GM18868 (cell line): ENCODE data around the gene RHOV.
"Not testable (repeated sequence)": the region's sequence is repeated elsewhere in the genome, so short reads cannot be mapped to it uniquely, and the experiment has no call there.

Experiments used
- ATAC-seq: cut with Tn5 transposase; IDR thresholded peaks from one replicate; pipeline ENCODE4 v1.9.1; 2021; ENCODE audit warnings: mild to moderate bottlenecking, moderate library complexity; ENCODE audit not compliant: unreplicated experiment

RHOV gene

GRCh38 chr15:40875991-40876730, 2.1 kb upstream of the RHOV start:
- ATAC-seq, result no peak

- ATAC-seq, result no peak
These were observed 992 bp downstream of the RHOV start for GRCh38 chr15:40872791-40873693.

DNA sequence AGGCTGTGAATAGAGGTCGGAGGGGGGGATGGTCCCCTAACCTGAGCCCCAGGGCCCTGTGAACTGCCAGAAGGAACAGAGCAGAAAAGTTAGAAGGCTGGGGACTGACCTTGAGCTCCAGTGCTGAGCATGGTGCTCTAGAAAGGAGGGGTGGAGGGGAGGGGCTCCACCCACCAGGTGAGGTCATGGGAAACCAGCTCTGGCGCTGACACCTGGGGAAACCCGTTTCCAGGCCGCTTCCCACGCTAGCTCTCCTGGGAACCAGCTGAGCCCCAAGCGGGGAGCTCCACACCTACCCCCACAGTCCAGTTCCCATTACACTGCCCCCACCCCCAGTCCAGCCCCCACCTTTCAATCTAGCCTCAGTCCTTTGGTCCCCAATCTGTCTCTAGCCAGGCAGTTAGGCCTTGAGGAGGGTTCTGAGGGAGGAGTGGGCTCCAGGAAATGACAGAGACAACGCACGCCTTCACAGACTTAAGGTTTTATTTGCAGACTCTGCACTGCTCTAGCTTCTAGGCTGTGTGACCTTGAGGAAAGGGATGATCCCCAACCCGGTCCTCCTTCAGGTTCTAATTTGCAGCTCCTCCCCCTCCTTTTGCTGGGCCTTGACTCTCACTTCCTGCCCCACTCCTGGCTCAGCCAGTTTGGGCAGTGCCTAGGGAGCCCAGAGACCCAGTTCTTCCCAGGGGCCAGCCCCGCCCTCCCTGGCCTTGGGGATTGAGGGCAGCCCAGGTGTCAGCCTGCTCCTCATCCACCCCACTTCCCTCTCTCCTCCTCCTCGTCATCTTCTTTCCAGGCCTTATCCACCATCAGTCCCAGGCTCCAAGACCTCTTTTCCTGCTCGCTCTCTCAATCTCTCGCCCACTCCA, 2.1 kb downstream of the RHOV start:
- peak; percentile 57 for ATAC-seq

GRCh38 chr15:40870716-40871115, 3.3 kb downstream of the RHOV start:
- ATAC-seq, result no peak

DNA sequence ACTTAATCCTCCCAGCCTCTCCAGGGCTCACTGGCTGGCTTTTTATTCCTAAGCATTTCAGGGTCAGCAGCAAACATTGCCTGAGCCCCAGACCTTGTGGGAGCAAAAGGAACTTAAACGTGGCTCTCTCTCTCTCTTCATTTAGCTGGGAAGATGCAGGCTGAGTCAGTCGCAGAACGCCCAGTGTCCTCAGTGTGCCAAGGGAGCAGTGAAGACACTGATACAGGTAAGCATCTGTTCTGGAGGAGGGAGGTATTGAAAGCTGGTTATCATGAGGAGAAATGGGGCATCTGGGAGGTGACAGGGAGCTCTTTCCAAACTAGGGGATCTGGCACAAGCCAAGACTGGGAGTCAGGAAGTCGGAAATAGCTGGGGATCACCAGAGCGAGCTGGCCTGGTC, 4.3 kb downstream of the RHOV start:
- no peak for ATAC-seq

- ATAC-seq, result no peak
These were observed 6.8 kb downstream of the RHOV start for GRCh38 chr15:40867199-40867598.

- no peak for ATAC-seq
These were observed 10.3 kb downstream of the RHOV start for GRCh38 chr15:40863660-40864270.

GRCh38 chr15:40861147-40861546, 12.9 kb downstream of the RHOV start:
- not testable (repeated sequence) for ATAC-seq

GRCh38 chr15:40859206-40859851, 14.7 kb downstream of the RHOV start:
- ATAC-seq, result peak; percentile 77

DNA sequence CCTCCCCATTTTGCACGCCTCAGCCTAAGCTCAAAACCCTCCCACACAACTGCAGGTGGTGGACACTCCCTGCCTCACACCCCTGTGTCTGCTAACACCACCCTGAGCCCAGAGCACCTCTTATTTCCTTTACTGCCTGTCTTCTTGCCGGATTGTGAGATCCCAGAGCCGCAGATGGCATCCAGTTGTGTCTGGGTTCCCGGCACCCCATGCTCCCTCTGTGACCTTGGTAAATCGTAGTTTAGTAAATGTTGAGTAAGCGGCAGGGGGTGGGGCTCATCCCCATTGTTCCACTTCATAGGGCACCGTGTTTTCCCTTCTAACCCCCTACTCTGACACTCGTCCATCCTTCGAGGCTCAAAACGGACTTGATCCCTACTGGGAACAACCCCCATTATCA, 15.3 kb downstream of the RHOV start:
- no peak for ATAC-seq

DNA sequence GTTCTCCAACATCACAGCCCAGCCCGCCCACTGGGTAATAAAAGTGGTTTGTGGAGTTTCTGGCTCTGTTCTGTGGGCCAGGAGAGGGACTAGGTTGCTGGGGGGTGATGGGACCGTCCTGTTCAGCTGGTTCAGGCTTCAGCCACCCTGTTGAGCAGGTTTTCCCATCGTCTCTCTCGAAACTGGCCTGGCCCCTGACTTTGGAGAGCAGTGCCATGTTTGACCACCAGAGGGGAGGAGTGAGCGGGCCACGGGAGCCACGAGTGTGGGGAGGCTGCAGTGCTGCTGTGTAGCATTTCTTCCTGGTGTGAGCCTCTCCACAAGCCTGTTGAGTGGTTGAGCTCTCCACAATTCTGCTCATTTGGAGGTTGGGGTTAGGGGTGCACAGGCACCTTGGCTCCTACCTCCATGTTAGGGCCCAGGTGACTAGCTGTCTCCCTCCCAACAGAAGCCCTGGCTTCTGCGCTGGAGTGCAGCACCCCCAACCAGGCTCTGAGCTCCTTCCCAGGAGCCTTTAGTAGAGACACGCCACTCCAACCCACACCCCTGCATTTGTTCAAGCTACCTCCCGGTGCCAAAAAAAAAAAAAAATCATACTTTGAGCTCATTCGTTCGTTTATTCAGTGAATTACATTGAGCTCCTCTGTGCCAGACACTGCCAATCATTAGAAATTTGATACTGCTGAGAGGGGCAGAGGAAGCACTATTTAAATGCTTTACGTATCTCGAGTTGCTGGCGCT, 16.3 kb downstream of the RHOV start:
- peak; percentile 51 for ATAC-seq

- no peak for ATAC-seq
These were observed 17.3 kb downstream of the RHOV start for GRCh38 chr15:40856746-40857145.

DNA sequence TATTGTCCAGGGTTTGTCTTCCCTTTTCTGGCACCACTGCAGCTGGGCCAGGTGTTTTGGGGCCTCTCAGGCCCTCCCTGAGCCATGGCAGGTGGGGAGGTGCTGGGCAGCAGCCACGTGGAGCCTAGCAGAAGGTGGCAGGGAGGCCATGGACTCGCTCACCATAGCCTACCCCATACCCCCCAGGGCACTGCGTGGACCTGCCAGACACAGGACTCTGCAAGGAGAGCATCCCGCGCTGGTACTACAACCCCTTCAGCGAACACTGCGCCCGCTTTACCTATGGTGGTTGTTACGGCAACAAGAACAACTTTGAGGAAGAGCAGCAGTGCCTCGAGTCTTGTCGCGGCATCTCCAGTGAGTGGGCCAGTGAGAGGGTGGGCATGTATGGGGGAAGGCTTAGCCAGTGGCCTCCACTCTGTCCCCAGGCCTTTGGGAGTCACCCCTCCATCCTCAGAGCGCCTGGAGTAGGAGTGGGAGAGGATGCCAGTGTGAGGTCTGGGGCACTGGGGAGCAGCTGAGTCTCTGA, 18.3 kb downstream of the RHOV start:
- ATAC-seq, result no peak

DNA sequence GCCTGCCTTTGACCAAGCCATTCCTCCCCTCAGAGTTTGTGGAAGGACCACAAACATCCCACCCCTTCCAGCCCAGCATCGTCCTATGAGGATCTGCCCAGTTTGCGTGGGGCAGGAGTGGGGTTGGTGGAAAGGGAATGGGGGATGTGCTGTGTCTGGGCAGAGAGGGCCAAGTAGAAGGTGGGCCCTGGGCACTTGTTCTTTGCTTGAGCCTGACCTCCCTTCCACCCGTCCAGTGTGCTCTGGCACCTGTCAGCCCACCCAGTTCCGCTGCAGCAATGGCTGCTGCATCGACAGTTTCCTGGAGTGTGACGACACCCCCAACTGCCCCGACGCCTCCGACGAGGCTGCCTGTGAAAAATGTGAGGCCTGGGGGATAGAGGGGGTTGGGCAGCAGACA, 19.9 kb downstream of the RHOV start:
- no peak for ATAC-seq

DNA sequence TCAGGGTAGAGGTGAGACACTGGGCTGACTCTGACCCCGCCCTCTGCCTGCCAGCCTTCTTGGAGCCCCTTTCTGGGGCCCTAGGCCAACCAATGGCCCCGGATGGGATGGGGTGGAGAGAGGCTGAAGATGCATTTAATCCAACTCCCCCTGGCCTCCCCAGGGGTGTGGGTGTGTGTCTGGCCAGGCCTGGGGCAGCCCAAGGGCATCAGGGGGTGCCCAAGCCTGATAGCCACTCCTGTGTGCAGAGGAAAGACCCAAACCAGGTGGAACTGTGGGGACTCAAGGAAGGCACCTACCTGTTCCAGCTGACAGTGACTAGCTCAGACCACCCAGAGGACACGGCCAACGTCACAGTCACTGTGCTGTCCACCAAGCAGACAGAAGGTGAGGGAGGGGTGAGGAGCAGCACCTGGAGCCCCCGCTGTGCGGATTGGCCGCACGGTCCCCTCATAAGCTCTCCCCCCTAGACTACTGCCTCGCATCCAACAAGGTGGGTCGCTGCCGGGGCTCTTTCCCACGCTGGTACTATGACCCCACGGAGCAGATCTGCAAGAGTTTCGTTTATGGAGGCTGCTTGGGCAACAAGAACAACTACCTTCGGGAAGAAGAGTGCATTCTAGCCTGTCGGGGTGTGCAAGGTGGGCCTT, 20.7 kb downstream of the RHOV start:
- no peak for ATAC-seq

DNA sequence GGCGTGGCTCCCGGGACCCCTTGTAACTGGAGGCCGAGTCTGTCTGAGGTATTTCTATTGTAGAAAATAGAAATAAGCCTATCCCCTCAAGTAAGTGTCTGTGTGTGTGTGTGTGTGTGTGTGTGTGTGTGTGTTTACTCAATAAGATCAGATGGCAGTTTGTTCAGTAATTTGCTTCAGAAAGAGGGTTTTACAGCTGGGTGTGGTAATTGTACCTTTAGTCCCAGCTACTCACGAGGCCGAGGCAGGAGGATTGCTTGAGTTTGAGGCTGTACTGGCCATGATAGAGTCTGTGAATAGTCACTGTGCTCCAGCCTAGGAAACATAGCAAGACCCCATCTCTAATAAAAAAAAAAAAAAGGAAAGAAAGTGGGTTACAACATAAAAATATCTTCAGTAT, 21.5 kb downstream of the RHOV start:
- ATAC-seq, result no peak

- no peak for ATAC-seq
These were observed 23.4 kb downstream of the RHOV start for GRCh38 chr15:40850576-40851112.

DNA sequence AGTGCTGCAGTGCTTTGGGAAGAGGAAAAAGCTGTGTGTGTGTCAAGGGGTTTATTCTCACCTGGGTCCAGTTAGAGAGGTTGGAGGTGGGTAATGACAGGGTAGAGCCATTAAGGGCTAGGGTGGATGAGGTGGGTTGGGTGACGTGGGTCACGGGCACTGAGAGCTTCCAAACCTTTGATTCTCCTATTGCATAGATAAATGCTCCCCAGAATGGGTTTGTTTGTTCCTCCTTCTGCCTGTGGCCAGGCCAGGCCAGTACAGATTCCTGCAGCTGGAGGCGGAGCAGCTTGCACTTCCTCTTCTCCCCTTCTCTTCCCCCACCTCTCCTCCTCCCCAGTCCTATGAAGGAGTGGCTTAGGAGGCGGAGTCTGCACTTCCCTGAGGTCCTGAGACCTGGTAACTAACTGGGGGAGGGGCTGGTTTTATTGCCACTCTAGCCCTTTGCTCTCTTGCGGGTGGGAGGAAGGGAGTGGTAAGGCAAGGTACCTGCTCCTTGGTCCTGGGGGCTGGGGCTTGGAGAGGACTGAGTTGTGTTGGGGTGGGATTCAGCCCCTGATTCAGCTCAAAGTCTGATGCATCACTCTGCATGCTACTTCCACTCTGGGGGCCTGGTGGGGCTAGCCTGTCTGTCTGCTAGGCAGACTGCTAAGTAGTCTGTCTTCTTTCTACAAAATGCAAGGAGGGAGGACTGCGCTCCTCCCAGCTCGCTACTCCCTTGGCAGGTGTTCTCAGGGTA, 26.6 kb downstream of the RHOV start:
- ATAC-seq, result peak; percentile 71
